GM21515 (cell line): ENCODE results near the gene NSL1.
"Not testable (repeated sequence)": the region's sequence is repeated elsewhere in the genome, so short reads cannot be mapped to it uniquely, and the experiment has no call there.

ENCODE experiments used
- ATAC-seq: cut with Tn5 transposase; IDR thresholded peaks from one replicate; pipeline ENCODE4 v1.9.1; 2021; ENCODE audit not compliant: unreplicated experiment

NSL1 gene

GRCh38 chr1:212712451-212713303, 78.9 kb downstream of the NSL1 start:
- ATAC-seq: no peak

DNA sequence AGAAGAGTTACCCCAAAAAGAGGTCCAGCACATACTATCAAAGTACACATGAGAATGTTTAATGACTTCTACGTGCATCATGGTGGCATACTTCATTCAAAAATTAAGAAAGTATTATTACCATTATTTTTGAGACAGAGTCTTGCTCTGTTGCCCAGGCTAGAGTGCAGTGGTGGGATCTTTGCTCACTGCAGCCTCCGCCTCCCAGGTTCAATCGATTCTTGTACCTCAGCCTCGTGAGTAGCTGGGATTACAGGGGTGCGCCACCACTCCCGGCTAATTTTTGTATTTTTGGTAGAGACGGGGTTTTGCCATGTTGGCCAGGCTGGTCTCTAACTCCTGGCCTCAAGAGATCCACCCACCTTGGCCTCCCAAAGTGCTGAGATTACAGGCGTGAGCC, 79.6 kb downstream of the NSL1 start:
- ATAC-seq: not testable (repeated sequence)

DNA sequence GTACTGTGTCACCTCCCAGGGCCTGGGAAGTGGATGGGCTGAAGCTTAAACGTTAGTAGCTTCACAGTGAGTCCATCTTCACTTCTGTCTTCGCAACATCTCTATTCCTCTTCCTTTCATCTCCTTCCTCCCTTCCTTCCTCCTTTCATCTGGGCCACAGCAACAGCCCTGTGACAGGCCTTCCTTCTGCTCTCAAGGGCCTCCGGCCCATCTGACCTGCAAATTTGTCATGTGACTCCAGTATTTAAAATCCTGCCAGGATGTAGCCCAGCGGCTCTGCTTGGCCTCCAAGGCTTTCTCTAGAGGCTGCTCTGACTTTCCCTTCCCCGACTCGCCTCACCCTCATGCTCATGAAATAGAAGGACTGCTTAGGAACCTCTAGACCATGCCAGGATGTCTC, 81.0 kb downstream of the NSL1 start:
- no peak for ATAC-seq

GRCh38 chr1:212703991-212704564, 87.5 kb downstream of the NSL1 start:
- no peak for ATAC-seq

DNA sequence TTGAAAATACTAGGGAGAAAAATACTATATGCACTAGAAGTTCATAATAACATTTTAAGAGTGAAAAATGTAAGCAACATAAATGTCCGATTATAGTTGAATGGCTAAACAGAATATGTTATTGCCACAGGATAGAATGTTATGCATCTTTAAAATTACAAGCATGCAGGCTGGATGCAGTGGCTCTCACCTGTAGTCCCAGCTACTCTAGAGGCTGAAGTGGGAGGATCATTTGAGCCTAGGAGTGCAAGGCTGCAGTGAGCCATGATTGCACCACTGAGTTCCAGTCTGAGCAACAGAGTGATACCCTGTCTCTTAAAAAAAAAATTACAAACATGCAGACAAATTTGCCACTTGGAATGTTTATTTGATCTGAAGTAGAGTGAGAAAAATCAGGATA, 88.9 kb downstream of the NSL1 start:
- ATAC-seq: no peak

DNA sequence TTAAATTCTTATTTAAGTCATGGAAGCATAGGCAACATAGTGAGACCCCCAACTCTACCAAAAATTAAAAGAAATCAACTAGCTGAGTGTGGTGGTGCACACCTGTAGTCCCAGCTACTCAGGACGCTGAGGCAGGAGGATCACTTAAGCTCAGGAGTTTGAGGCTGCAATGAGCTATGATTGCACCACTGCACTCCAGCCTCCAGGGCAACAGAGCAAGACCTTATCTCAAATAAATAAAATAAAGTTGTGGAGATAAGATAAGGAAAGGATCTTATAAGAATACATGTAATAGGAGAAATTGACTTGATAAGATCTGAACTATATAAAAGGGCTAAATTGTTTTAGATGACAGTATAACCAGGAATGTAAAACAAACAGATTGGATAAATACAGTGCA, 89.7 kb downstream of the NSL1 start:
- no peak for ATAC-seq

DNA sequence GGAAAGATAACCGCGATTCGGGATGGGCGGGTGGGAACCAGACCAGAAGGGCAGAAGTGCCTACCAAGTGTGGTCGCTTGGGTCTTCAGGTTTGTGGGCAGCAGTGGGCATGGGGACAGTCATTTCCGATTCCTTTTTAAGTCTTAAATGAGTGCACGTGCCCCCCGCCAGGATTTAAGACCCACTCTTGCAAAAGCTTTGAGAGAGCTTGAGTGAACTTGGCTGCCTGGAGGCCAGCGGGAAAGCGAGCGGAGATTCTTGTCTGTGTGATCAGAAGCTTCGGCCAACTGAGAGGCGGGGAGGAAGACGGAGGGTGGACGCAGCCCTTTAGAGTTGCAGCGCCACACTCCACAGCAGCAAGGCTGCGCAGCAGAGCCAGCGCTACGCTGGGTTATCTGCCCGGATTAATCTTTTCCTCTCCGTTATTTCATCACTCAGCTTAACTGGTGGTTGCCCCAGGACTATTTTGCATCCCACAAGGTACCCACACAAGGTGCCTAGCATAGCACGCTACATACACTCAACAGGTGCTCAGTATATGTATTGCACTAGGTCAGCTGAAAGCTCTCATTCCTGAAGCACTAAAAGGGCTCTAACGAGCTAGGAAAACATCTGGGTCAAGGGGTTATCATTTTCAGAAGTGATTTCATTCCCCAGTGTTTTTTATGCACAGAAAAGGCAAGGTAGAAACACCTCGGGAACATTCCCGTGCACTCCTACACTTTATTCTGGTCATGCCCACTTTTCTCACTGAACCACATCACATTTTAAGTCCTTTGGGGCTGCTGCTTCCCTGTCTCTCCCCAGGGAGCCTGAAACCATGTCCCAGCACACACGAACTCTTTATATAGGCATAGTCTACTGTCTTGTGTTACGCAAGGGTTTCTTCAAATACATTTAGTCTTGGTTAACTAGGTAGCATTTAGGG, 90.4 kb downstream of the NSL1 start:
- no peak for ATAC-seq

- no peak for ATAC-seq
Observed at GRCh38 chr1:212700223-212700891, 91.2 kb downstream of the NSL1 start.

DNA sequence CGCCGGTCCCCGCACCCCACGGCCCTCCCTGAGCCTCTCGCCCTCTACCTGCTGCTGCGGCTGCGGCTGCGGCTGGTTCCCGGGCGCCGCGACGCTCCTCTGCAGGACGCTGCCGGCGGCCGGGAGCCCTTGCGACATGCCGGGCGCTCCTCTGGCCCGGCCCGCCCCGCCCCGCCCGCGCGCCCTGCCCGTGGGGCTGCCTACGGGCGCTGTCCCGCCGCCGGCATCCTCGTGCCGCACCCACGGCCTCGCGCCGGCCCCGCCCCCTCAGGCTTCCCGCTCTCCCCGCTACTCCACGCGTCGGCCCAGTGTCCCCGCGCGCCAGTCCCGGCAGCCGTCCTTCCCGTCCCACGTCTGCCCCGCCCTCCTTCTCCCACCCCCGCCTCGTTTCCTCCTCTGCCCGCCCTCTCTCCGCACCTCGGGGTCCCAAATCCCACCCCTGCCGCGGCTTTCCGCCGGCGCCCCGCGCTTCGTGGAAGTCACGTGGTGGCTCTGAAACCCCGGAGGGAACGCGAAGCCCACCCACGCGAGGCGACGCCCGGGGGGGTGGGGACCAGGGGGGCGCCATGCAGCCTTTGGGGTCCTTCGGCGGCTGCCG, 91.9 kb downstream of the NSL1 start, which contains the start of gene BATF3:
Gene BATF3, minus strand, starts transcription at position 216 of the 598 bp plus-strand sequence. Its CDS starts 78 bp downstream, at position 138.
- ATAC-seq: peak; percentile 23

DNA sequence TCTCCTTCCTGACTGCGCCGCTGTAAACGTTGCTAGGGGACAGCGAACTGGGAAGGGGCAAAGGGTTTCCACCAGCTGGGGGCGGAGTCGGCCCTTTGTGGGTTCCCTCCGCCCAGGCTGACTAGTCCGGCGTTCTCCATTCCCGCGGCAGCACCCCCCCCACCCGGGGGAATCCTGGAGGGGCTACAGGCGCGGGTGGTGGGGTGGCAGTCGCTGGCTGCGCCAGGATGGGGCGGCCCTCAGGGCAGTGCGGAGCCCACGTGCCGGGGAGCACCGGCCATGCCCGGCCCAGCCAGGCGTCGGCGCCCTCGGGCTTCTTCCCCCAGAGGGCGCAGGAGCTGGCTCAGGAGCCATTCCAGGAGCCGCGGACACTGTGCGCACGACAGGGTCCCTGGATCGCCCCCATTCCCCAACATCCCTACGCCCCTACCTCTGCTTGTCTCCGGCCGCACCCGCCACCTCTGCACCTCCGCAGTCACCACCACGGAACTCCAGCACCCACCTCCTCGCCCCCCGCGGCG, 92.4 kb downstream of the NSL1 start:
- peak; percentile 50 for ATAC-seq

- no peak for ATAC-seq
Observed at GRCh38 chr1:212698467-212699103, 93.0 kb downstream of the NSL1 start.

DNA sequence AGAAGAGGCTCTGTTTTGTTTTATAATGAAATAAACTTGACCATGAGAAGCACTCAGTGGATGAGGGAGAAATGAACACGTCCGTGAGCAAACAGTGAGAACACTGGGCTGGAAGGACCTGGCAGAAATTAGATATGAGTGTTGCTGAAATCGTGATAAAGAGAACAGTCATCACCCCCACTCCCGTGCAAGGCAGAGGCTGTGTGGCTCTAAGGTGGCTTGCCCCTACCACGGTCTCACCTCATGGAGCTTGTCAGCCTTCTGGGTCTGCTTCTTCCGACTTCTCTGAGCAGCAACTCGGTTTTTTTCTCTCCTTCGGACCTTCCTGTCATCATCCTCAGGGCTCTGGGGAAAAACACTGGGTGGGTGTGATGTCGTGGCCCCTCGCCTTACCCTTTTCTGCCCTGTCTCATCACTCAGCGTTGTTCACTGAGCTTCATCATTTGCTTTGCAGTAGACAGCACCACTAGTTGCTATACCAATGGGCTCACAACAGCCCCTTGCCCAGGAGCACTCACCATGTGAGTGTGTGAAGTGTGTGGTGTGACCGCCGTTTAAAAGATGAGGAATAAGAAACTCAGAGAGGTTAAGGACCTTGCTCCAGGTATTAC, 94.8 kb downstream of the NSL1 start:
- ATAC-seq: no peak

GRCh38 chr1:212692774-212693644, 98.6 kb downstream of the NSL1 start:
- ATAC-seq: no peak

DNA sequence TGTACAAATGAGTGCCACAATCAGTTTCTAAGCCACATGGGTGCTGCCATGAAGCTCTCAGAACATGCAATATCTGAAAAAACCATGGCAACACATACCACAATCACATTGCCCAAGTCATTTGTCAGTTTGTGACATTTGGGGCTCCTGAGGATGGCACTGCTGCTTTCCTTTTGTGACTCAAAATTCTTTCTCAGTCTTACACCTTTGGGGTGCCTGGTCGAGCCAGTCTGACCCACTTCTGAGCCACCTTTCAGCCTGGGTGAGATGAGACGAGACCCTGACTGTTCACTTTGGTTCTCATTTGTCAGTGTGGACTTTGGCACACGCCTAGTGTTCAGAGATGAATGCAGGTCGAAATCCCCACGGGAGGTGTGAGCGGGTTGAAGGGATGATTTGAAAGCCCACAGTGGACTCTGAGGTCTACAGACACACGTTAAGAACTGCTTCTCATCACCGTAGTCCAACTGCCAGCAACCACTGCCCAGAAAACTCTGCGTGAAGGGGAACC, 100.0 kb downstream of the NSL1 start:
- no peak for ATAC-seq

DNA sequence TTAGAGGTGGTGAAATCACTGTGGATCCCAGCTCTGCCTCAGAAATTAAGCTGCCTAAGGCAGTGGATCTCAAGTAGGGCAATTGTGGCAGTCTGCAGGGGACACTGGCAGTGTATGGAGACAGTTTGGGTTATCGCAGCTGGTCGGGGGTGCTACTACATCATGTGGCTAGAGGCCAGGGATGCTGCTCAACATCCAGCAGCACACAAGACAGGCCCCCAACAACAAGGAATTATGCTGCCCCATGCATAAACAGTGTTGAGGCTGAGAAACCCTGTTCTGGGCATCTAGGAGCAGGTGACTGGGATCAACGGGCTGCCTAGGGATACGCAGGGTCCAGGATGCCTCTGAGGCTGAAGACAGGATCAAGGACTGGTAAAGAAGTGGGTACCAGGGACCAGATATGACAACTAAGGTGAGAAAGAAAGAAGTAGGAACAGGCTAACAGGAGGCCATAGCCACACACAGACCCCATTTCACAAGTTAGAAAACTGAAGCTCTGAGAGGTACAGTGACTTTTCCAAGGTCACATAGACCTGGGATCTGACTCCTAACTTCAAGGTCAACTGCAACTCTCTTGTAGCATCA, 100.7 kb downstream of the NSL1 start:
- ATAC-seq: no peak

GRCh38 chr1:212689758-212690529, 101.6 kb downstream of the NSL1 start:
- no peak for ATAC-seq

DNA sequence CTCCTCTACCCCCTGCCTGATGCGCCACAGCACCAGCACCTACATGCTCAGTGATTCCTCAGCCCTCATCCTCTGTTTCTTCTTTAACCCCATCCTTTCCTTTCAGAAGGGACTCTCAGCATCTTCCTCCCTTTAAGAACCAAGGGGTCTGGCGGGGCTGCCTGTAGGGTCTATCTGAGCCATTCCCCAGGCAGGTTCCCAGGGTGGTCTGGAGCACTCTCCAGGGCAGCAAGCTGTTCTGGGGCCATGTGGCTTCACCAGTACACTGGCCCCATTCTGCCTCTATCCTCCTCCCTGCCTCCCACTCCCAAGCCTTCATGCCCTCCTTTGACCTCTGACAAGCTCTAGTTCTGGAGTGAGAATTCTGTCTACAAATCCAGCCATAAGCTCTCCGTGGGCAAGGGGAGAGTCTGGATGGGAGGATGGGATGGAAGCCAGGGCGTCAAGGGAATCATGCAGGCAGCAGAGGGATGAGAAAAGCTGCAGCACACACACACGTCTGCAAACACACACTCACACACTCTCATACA, 102.3 kb downstream of the NSL1 start:
- no peak for ATAC-seq
